ENCODE data around the gene ZNHIT3. TPM values are rescaled to one million over a fixed set of nuclear protein-coding genes. Genes with fewer than 3 reads are reported as not detected.

ZNHIT3 gene
- total RNA-seq, 2 experiments from 2014 or later: 46.5 to 50.5 TPM

- Mint-ChIP-seq H3K36me3 (ENCODE audit: low read depth) (no peaks in the 10 kb centered on the region), H3K9me3 (no peaks in the 10 kb centered on the region), H3K27me3 (peaks cover 25% of the 10 kb centered on the region), H3K27ac (no peak overlapping the region), H3K4me3 (no peak overlapping the region), H3K4me1 (ENCODE audit: low read depth) (no peaks in the 10 kb centered on the region)
- intact Hi-C loops (cut with micrococcal nuclease): no loop called here
- CTCF ChIA-PET: no interaction called here
- POLR2A ChIA-PET: no interaction called here
- TF ChIP-seq CTCF (IDR thresholded peaks at IDR 0.05): no peak
- ATAC-seq: no peak
- no peak for DNase-seq
Observed at GRCh38 chr17:36459601-36460000, 26.9 kb upstream of the ZNHIT3 start.

DNA sequence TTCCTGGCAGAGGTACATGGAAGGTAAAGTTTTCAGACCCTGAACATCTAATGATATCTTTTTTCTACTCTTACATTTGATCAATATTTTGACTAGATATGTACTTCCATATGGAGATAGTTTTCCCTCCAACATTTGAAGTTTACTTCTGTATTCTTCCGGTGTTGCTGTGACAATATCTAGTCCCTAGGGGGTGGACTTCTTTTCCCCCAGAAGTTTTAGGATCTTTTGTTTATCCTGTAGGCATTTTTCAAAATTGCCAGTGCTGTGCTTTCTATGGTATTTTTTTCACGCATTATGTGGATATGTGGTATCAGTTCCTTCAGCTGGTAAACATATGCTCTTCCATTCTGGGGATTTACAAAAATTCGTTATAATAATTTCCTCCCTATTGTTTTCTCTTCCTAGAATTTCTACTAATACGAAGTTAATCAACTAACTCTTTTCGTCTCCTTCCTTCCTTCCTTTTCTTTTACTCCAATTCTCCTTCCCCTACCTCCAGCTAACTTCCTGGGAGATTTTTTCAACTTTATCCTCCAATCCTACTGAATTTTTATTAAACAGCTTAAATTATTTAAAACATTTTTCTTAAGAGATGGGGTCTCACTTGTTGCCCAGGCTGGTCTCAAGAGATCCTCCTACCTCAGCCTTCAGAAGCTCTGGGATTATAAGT lies 26.1 kb upstream of the ZNHIT3 start:
- ChIA-PET CTCF (interaction anchor here (0.6 kb wide), 1 partner anchor 611 kb away, joined by 3 read pairs; no protein-coding TSS in a partner anchor), POLR2A (no interaction called here)
- ATAC-seq (no peak), DNase-seq (no peak)
- TF ChIP-seq CTCF (IDR thresholded peaks at IDR 0.05): no peak
- intact Hi-C loops (cut with micrococcal nuclease): no loop called here
- Mint-ChIP-seq H3K36me3 (ENCODE audit: low read depth) (no peaks in the 10 kb centered on the region), H3K9me3 (no peaks in the 10 kb centered on the region), H3K27ac (no peak overlapping the region), H3K4me1 (ENCODE audit: low read depth) (no peaks in the 10 kb centered on the region), H3K27me3 (peaks cover 32% of the 10 kb centered on the region), H3K4me3 (no peak overlapping the region)

DNA sequence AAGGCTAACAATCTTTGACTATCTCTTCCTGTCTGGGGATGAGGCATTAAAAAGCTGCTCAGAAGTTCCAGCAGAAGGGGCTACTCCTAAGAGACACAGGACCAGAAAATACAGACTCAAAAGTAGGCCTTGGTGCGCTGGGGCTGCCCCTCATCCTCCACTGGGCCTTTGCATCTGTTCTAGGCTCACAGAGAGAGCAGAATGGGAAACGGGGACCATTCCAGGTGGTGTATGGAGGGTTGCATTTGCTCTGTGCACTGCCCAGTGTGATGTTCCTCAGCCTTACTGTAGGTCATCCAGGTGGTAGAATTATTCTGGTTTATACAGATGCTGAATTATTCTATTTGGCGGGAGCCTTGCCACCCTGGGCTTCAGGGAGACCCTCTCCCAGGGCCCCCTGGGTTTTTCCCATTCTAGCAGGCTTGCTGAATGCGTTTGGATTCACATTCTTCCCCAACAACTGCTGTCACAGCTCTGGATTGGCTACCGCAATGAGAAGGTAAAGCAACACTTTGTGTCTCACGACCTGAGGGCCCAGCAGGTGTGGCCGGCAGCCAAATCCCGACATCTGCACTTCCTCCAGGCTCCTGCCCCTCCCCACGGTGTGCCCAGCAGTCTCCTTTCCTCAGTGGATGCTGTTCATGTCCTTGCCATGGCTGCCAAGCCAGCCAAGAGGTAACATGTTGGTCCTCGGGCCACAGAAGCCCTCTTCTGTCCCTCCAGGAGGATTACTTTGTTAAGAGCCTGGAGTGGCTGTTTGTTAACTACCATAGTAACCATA lies 25.0 kb upstream of the ZNHIT3 start:
- H3K27ac Mint-ChIP-seq: no peak overlapping the region
- H3K27me3 Mint-ChIP-seq: peaks cover 37% of the 10 kb centered on the region

DNA sequence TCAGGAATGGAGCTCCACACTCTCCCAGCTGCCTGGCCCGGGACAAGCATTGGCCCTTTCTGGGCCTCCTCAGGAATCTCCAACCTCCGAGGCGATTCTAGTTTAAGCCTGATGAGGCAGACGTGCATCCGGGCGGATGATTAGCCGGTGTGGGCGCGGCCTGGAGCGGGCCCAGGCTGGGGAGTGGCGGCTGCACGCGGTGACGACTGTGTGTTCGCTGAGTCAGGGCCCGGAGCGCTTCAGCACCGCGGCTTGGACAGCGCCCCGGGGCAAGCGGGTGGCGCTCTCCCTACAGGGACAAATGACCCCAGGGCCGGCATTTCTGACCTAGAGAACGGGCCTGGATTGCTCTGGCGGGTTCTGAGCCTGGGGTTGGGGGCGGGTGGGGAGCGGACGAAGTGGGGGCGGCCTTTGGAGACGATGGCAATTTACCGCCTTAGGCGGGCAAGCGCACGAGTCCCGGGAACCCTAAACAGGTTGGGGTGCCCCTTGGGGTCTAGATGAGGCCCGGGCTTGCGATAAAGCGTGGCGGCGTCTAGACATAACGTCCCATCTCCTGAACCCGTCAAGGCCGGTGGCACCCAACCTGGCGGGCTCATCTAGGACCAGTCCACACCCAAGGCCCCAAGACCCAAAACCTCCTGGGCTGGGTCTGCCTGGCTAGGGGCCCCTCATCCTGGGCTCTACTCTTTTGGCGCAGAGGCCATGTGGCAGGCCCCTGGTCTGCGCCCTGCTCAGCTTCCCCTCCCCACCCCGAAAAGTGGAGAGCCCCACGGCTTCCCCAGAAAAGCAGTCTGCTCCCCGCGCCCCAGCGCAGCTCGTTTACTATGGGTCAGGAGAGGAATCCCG lies 22.3 kb upstream of the ZNHIT3 start:
- CTCF ChIA-PET: interaction anchor here (1.0 to 1.5 kb wide), 2 partner anchors 19 to 21 kb away, joined by 3 to 4 read pairs; no protein-coding TSS in a partner anchor
- intact Hi-C loops (cut with micrococcal nuclease): no loop called here
- no peak overlapping the region for H3K27ac Mint-ChIP-seq

More for the DNA sequence above, 25.0 kb upstream of the ZNHIT3 start:
- intact Hi-C loops (cut with micrococcal nuclease): no loop called here
- DNase-seq: no peak
- Mint-ChIP-seq H3K4me3 (no peak overlapping the region), H3K36me3 (ENCODE audit: low read depth) (no peaks in the 10 kb centered on the region), H3K4me1 (ENCODE audit: low read depth) (no peaks in the 10 kb centered on the region), H3K9me3 (no peaks in the 10 kb centered on the region)
- ATAC-seq: no peak
- CTCF ChIA-PET: interaction anchor here (1.0 kb wide), 1 partner anchor 21 kb away, joined by 4 read pairs; no protein-coding TSS in a partner anchor
- POLR2A ChIA-PET: no interaction called here
- no peak for TF ChIP-seq CTCF (IDR thresholded peaks at IDR 0.05)

More for the DNA sequence above, 22.3 kb upstream of the ZNHIT3 start:
- Mint-ChIP-seq H3K4me1 (ENCODE audit: low read depth) (no peaks in the 10 kb centered on the region), H3K36me3 (ENCODE audit: low read depth) (no peaks in the 10 kb centered on the region), H3K9me3 (no peaks in the 10 kb centered on the region), H3K27me3 (peaks cover 46% of the 10 kb centered on the region), H3K4me3 (no peak overlapping the region)
- no peak for TF ChIP-seq CTCF (IDR thresholded peaks at IDR 0.05)
- POLR2A ChIA-PET: no interaction called here
- DNase-seq: peak; percentile 83
- ATAC-seq: peak; percentile 100
